ENCODE results near the gene TMA7.

The TMA7 gene

GRCh38 chr3:48467473-48468267 is 27.6 kb downstream of the TMA7 start:
- DNase-seq (ENCODE audit: low read depth): no peak
- H3K4me3 ChIP-seq (ENCODE audit: low read depth, low read length): peak overlapping the region; percentile 81
- TF ChIP-seq, protein P1, sequence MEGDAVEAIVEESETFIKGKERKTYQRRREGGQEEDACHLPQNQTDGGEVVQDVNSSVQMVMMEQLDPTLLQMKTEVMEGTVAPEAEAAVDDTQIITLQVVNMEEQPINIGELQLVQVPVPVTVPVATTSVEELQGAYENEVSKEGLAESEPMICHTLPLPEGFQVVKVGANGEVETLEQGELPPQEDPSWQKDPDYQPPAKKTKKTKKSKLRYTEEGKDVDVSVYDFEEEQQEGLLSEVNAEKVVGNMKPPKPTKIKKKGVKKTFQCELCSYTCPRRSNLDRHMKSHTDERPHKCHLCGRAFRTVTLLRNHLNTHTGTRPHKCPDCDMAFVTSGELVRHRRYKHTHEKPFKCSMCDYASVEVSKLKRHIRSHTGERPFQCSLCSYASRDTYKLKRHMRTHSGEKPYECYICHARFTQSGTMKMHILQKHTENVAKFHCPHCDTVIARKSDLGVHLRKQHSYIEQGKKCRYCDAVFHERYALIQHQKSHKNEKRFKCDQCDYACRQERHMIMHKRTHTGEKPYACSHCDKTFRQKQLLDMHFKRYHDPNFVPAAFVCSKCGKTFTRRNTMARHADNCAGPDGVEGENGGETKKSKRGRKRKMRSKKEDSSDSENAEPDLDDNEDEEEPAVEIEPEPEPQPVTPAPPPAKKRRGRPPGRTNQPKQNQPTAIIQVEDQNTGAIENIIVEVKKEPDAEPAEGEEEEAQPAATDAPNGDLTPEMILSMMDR (IDR thresholded peaks at IDR 0.05; ENCODE audit: low read depth, low read length, missing control alignments): no peak

GRCh38 chr3:48468329-48468731 is 28.3 kb downstream of the TMA7 start:
- peak overlapping the region; percentile 81; the same call in 1 of the 2 replicates for H3K4me3 ChIP-seq (ENCODE audit: low read depth, low read length)
- DNase-seq (ENCODE audit: low read depth): no peak

GRCh38 chr3:48469046-48469915 is 29.2 kb downstream of the TMA7 start:
- DNase-seq (ENCODE audit: low read depth): no peak
- H3K4me3 ChIP-seq (ENCODE audit: low read depth, low read length): no peak overlapping the region
- TF ChIP-seq, protein P1 (IDR thresholded peaks at IDR 0.05; ENCODE audit: low read depth, low read length, missing control alignments): no peak

More at GRCh38 chr3:48468329-48468731, 28.3 kb downstream of the TMA7 start:
- TF ChIP-seq, protein P1 (IDR thresholded peaks at IDR 0.05; ENCODE audit: low read depth, low read length, missing control alignments): no peak

- H3K4me3 ChIP-seq (ENCODE audit: low read depth, low read length): no peak overlapping the region
- TF ChIP-seq, protein P1 (IDR thresholded peaks at IDR 0.05; ENCODE audit: low read depth, low read length, missing control alignments): no peak
- no peak for DNase-seq (ENCODE audit: low read depth)
Observed at GRCh38 chr3:48470286-48470685, 30.2 kb downstream of the TMA7 start.

DNA sequence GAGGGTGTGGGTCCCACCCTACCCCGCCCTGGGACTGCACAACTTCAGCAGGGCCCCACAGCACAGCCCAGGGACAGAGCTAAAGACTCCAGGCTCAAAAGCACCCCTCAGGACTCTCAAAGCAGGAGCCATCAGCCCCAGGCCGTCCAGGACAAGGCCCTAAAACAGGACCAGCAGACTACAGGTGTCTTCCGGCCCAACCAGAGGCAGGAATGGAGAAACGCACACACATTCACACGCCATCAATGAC is 32.5 kb downstream of the TMA7 start:
- H3K4me3 ChIP-seq (ENCODE audit: low read depth, low read length): peak overlapping the region; percentile 81
- no peak for DNase-seq (ENCODE audit: low read depth)
- TF ChIP-seq, protein P1 (IDR thresholded peaks at IDR 0.05; ENCODE audit: low read depth, low read length, missing control alignments): no peak

GRCh38 chr3:48472923-48473616 is 33.0 kb downstream of the TMA7 start:
- DNase-seq (ENCODE audit: low read depth): peak; percentile 93
- peak overlapping the region; percentile 81 for H3K4me3 ChIP-seq (ENCODE audit: low read depth, low read length)
- TF ChIP-seq, protein P1 (IDR thresholded peaks at IDR 0.05; ENCODE audit: low read depth, low read length, missing control alignments): peak; percentile 52

Measured in GM12864 (cell line).